HUDEP-2 (cell line): ENCODE data around the gene ANKRD22.

Experiments
- DNase-seq, 76 experiments: peaks; one replicate each; lab custom pipeline; 2025; ENCODE audit not compliant: unreplicated experiment in 76 of 76; lab: John Stamatoyannopoulos, UW

ANKRD22 gene

GRCh38 chr10:88803641-88804040 is 48.0 kb downstream of the ANKRD22 start:
- DNase-seq: no peak

- no peak for DNase-seq
Measured at GRCh38 chr10:88802523-88803285, 48.9 kb downstream of the ANKRD22 start, which contains the start of gene LIPM. Gene LIPM (plus strand): TSS chr10:88802730. CDS start chr10:88802897, 167 bp downstream.

DNA sequence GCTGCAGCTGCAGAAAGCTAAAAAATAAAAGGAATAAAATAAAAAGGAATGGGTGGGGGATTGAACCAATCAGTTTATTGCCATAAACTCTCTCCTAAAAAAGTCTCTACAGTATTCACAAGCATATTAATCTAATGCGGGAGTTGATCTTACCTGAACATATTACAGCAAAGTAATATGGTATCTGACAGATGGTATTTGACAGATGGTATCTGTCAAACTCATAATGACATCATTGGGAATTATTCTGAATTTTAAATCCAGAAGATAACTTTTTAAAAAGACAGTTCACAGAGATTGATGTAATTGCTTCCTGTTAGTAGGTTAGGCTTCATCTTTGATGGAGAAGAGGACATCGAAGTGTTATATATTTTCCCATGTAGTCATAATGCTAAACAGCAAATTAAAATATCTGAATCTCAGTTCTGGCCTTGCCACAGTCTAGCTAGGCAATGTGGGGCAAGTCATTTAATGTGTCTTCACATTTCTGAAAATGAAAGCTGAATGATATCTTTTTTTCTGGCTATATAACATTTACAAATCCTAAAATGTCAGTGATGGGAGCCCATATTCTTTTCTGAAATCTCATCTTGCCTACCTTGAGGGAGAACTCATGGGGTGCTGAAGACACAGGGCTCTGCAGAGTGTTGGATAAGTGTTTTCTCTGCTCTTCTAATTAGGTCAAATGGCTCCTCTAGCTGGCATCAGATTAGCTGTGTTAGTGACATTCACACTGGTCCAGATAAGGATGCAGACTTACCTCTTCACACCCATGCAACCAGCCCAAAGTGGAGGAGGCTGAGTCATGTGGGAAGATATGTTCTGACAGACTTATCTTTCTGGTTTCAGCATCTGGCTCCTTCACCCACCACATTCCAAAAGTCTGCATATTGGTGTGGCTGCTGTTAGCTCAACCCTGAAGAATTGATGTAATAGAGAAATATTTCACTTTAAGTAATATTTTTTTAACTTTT is 51.2 kb downstream of the ANKRD22 start:
- DNase-seq: peak in 68 of 76 experiments; percentile 7 to 87 (median 54)

GRCh38 chr10:88794731-88795130 is 56.9 kb downstream of the ANKRD22 start:
- DNase-seq: no peak

DNA sequence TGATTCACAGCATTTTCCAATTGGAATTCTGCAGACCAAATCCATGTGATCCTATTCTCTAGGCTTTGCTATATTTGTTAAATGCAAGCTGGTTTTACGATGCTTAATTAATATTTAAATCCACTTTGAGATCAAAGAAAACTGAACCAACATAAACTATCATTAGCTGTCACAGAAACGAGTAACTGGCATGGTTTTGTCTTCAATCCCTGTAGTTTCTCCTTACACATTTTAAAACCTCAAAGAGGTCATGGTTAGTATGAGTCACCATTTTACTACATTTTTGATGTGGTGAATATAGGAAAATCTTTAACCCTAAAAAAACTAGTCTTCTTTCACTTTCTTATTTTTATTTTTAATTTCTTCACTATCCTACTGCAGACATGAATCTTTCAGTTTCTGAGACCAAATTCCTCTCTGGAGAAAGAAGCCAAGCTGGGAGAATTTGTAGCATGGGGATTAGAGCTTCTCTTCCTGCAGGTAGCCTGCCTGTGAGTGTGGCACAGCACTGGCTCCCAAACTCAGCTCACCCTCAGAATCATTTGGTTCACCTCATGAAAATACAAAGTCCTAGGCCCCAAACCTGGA is 57.8 kb downstream of the ANKRD22 start:
- no peak for DNase-seq

GRCh38 chr10:88792661-88793060 is 59.0 kb downstream of the ANKRD22 start:
- DNase-seq: no peak

DNA sequence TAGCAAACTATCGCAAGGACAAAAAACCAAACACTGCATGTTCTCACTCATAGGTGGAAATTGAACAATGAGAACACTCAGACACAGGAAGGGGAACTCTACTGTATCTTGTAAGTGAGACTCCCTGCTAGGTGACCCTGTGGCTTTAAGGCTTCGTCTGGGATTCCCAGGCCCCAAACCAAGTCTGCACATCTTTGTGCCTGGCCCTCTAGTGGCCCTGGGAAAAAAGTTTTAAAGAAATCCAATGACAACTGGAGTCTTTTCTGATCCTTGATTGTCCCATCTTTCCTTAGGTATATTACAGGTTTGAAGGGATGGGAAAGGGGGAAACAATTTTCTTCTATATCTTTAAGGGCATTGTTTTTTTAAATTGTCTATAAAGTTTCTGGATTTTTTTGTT is 59.7 kb downstream of the ANKRD22 start:
- peak in 11 of 76 experiments; percentile 0 to 27 (median 2) for DNase-seq

DNA sequence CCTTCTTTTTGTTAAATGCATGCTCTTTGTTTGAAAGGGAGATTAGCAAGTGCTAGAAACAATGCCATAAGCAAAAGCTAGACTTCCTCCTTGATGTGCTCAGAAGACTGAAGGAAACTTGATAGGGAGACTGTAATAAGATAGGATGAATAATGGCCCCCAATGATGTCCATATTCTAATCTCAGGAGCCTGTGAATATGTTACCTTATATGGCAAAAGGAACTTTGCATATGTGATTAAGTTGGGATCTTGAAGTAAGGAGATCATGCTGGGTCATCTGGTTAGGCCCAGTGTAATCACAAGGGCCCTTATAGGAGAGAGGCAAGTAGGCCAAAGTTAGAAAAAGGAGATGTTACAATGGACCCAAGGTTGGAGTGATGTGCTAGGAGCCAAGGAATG is 62.7 kb downstream of the ANKRD22 start:
- DNase-seq: no peak

- DNase-seq: no peak
Measured at GRCh38 chr10:88787463-88787862, 64.2 kb downstream of the ANKRD22 start.

- DNase-seq: no peak
Measured at GRCh38 chr10:88786032-88786770, 65.4 kb downstream of the ANKRD22 start.

DNA sequence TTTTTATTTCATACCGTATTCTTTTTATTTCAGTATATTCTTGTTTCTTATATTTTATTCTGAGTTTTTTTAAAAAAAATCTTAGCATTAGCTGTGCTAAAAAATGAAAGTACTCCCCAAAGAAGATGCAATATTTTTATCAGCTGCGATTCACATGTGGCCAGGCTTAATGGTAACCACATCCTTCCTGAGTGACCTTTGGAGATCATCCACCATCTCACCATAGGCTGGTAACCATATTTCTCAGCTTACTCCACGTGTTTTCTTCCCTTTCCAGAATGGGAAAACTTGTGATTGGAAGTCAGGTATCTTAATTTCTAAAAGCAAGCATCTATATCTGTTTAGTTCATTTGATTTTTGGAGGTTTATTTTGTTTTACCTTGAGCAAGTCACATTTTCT is 67.9 kb downstream of the ANKRD22 start:
- DNase-seq: no peak

GRCh38 chr10:88782222-88782621 is 69.4 kb downstream of the ANKRD22 start:
- no peak for DNase-seq

- no peak for DNase-seq
Measured at GRCh38 chr10:88781206-88781605, 70.4 kb downstream of the ANKRD22 start.
